T-cell (primary cell): ENCODE measurements around the gene RGP1. TPM values are rescaled to one million over a fixed set of nuclear protein-coding genes. Genes with fewer than 3 reads are reported as not detected.

Source experiments
- ATAC-seq, 4 experiments: fragments of 200-7000 bp in 3 of 4; fragments of 150-1000 bp in 1 of 4; cut with Tn5 transposase; replicated peaks in 1 of 4; 1 replicate in 3 of 4; 2 replicates in 1 of 4; pipeline ENCODE4 v1.10.0; 2021; ENCODE audit warnings: moderate library complexity in 3 of 4, mild to moderate bottlenecking in 2 of 4, moderate number of reproducible peaks in 1 of 4
- CTCF ChIA-PET, 2 donors: fragments of 300-600 bp; sonication (Branson Sonifier 250); formaldehyde crosslinking; loops; one replicate each; lab custom pipeline; 2022; ENCODE audit warnings: antibody characterized with exemption in 2 of 2; lab: Charles Lee
- POLR2A ChIA-PET, 2 donors: fragments of 300-600 bp; sonication (Branson Sonifier 250); formaldehyde crosslinking; loops; one replicate each; lab custom pipeline; 2022; ENCODE audit warnings: antibody characterized with exemption in 2 of 2; lab: Charles Lee
- DNase-seq, 35 experiments: peaks; one replicate each; pipeline versions ENCODE4 v3.0.0 to v3.0.0-alpha.2; 2013 to 2023
- H3K27ac ChIP-seq: one replicate; pipeline ENCODE4 v1.5.1; 2013; ENCODE audit warnings: low read length
- H3K27me3 ChIP-seq, 2 experiments: replicated peaks in 1 of 2; 1 replicate in 1 of 2; 2 replicates in 1 of 2; pipeline versions ENCODE4 v1.6.1 to v1.7.0; 2013; ENCODE audit warnings: low read length in 1 of 2, mixed read lengths in 1 of 2; ENCODE audit not compliant: control insufficient read depth in 2 of 2, insufficient read depth in 2 of 2; ENCODE audit errors: extremely low read depth in 1 of 2
- H3K36me3 ChIP-seq, 2 donors: 1 replicate in 1 of 2; 2 replicates in 1 of 2; pipeline versions ENCODE4 v1.6.1 to v1.7.0; 2013; ENCODE audit warnings: low read length in 1 of 2; ENCODE audit not compliant: control insufficient read depth in 2 of 2, insufficient read depth in 1 of 2; ENCODE audit errors: extremely low read depth in 1 of 2
- H3K4me1 ChIP-seq, 2 experiments: 1 replicate in 1 of 2; 2 replicates in 1 of 2; pipeline versions ENCODE4 v1.6.1 to v1.7.0; 2013; ENCODE audit warnings: low read length in 2 of 2, mixed read lengths in 1 of 2; ENCODE audit not compliant: insufficient read depth in 2 of 2, control insufficient read depth in 1 of 2; ENCODE audit errors: extremely low read depth in 1 of 2
- H3K4me3 ChIP-seq, 2 donors: 1 replicate in 1 of 2; 2 replicates in 1 of 2; pipeline versions ENCODE4 v1.5.1 to v1.7.0; 2013; ENCODE audit warnings: mild to moderate bottlenecking in 2 of 2, low read length in 1 of 2, moderate library complexity in 1 of 2; ENCODE audit not compliant: control insufficient read depth in 1 of 2; ENCODE audit errors: extremely low read depth in 1 of 2
- H3K9me3 ChIP-seq: 2 replicates; pipeline ENCODE4 v1.7.0; 2013
- H3K27ac Mint-ChIP-seq, 2 donors: one replicate each; pipeline ENCODE4 v1.8.0; 2020 to 2021; ENCODE audit warnings: mild to moderate bottlenecking in 2 of 2, mixed read lengths in 2 of 2
- H3K27me3 Mint-ChIP-seq, 2 donors: one replicate each; pipeline ENCODE4 v1.8.0; 2021 to 2022; ENCODE audit warnings: mixed read lengths in 2 of 2
- H3K36me3 Mint-ChIP-seq: one replicate; pipeline ENCODE4 v1.8.0; 2021; ENCODE audit warnings: mixed read lengths
- H3K4me1 Mint-ChIP-seq, 3 donors: one replicate each; pipeline ENCODE4 v1.8.0; 2020 to 2022; ENCODE audit warnings: mixed read lengths in 3 of 3, mild to moderate bottlenecking in 1 of 3
- H3K4me3 Mint-ChIP-seq, 3 donors: one replicate each; pipeline ENCODE4 v1.8.0; 2020 to 2022; ENCODE audit warnings: mild to moderate bottlenecking in 3 of 3, mixed read lengths in 3 of 3, moderate library complexity in 3 of 3
- H3K9me3 Mint-ChIP-seq, 3 donors: one replicate each; pipeline ENCODE4 v1.8.0; 2020 to 2022; ENCODE audit warnings: mixed read lengths in 3 of 3
- WGBS: methylation state at CpG from one replicate; pipeline ENCODE4 v1.1.5; 2013; ENCODE audit warnings: missing lambda C conversion rate; ENCODE audit not compliant: insufficient coverage; 5-methylcytosine and 5-hydroxymethylcytosine counted together
- total RNA-seq, 35 experiments: library from RNA in 6 of 35; stranded (reverse) in 6 of 35; fragments of 120-200 nt in 1 of 35; gene quantifications; one replicate each; pipeline versions ENCODE4 v1.2.1 to v1.2.4 and lab custom pipeline; 2013 to 2026

RGP1 gene
- total RNA-seq, 5 donors from 2014 or later (not counting 1 experiment from before 2014, with no cell fraction given) = 20.6 to 36.5 (median 33.5) TPM

DNA sequence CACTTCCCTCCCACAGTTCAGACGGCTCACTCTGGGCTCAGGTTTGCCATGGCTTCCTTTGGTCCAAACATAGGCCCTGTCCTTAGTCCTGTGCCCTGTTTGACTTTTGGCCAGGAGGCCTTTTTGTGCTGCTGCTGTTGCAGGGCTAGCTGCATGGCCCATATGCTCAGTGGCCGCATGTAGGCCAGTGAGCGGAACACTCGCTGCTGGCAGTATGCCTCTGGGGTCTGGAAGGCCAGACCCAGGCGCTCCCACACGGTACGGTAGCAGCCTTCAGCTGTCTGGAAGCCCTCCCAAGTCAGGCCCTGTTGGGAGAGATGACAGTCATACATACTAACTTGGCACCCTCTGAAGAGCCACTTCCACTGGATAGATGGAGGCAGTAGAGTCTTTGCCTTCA is 11.9 kb upstream of the RGP1 start:
- no peak overlapping the region for H3K27ac Mint-ChIP-seq
- 97% methylated on average over 3 of the region's 7 CpGs for WGBS
- H3K4me1 ChIP-seq = peaks cover 9 to 34% of the 10 kb centered on the region in 2 experiments
- no peak overlapping the region for H3K27ac ChIP-seq
- H3K4me1 Mint-ChIP-seq = peaks cover 25 to 40% (median 38%) of the 10 kb centered on the region in 3 donors
- peaks cover 19 to 64% of the 10 kb centered on the region in 2 donors for H3K36me3 ChIP-seq
- no peaks in the 10 kb centered on the region for H3K9me3 ChIP-seq
- CTCF ChIA-PET = interaction anchor here (1.1 to 3.4 kb wide), 3 partner anchors 11 to 72 kb away, joined by 3 to 13 read pairs (median 4); partner anchors contain the start of genes ARHGEF39 (in 1 of the 2), GBA2 (in 1 of the 2) and RGP1 (in 1 of the 2)
- no peak overlapping the region for H3K4me3 Mint-ChIP-seq
- H3K27me3 ChIP-seq = no peaks in the 10 kb centered on the region
- H3K4me3 ChIP-seq = no peak overlapping the region
- DNase-seq (no peak), ATAC-seq (no peak)
- no peaks in the 10 kb centered on the region for H3K9me3 Mint-ChIP-seq
- H3K36me3 Mint-ChIP-seq = peaks cover 46% of the 10 kb centered on the region
- POLR2A ChIA-PET = no interaction called here
- no peaks in the 10 kb centered on the region for H3K27me3 Mint-ChIP-seq

DNA sequence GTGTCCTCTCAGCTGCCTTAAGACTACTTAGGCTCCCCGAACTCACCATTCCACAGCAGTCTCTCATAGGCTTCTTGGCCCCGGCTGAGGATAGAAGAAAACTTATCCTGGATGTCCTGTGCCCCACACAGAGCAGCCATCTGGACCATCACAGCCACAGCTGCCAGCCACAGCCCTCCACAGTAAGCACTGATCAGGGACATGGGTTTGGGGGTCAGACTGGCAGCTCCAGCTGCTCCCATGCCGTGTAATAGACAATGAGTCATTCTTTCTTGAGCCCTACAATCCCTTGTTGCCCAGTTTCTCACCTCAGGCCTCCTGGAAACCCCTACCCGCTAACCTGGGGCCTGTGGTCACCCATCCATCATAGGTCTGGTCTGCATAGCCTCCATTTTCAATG is 10.9 kb upstream of the RGP1 start:
- H3K9me3 Mint-ChIP-seq = no peaks in the 10 kb centered on the region
- Histone ChIP-seq H3K4me1 (peaks cover 6 to 28% of the 10 kb centered on the region in 2 experiments), H3K36me3 (peaks cover 19 to 72% of the 10 kb centered on the region in 2 donors), H3K27me3 (no peaks in the 10 kb centered on the region), H3K9me3 (no peaks in the 10 kb centered on the region), H3K27ac (no peak overlapping the region), H3K4me3 (no peak overlapping the region)
- H3K4me3 Mint-ChIP-seq = no peak overlapping the region
- no peak overlapping the region for H3K27ac Mint-ChIP-seq
- peaks cover 55% of the 10 kb centered on the region for H3K36me3 Mint-ChIP-seq
- POLR2A ChIA-PET = no interaction called here
- CTCF ChIA-PET = interaction anchor here (0.6 to 3.4 kb wide), 4 partner anchors 10 to 1076 kb away, joined by 3 to 13 read pairs (median 4); partner anchors contain the start of genes GBA2 (in 1 of the 2) and RGP1 (in 1 of the 2)
- WGBS = 93% methylated on average over 4 of the region's 4 CpGs
- peaks cover 28 to 37% (median 35%) of the 10 kb centered on the region in 3 donors for H3K4me1 Mint-ChIP-seq
- no peak for DNase-seq
- H3K27me3 Mint-ChIP-seq = no peaks in the 10 kb centered on the region
- no peak for ATAC-seq

DNA sequence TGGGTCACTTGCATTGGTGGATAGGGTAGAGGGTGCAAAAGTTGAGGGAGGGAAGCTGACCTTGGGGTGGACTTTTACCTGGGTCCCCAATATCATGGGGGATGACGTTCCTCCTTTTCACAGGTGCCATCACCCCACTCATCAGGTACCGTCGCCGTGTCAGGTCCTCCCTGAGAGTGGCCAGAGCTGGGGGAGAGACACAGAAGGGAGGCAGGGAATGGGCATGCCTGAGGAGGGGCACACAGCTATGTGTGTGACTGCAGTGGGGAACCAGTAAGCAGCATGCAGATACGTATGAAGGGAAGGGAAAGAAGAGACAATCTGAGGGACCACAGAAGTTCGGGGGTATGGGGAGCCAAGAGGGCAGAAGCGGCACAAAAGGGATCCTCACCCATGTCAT is 10.2 kb upstream of the RGP1 start:
- CTCF ChIA-PET = interaction anchor here in 1 of 2 donors (0.7 to 3.4 kb wide), 2 partner anchors 9 to 11 kb away, joined by 4 to 13 read pairs; partner anchors contain the start of genes GBA2 and RGP1
- WGBS = 100% methylated on average over 3 of the region's 7 CpGs
- Mint-ChIP-seq H3K36me3 (peaks cover 62% of the 10 kb centered on the region), H3K9me3 (no peaks in the 10 kb centered on the region), H3K27ac (peak overlapping the region in 1 of 2 donors; percentile 39), H3K4me3 (no peak overlapping the region), H3K4me1 (peaks cover 26 to 35% (median 31%) of the 10 kb centered on the region in 3 donors), H3K27me3 (no peaks in the 10 kb centered on the region)
- Histone ChIP-seq H3K4me3 (no peak overlapping the region), H3K27ac (no peak overlapping the region), H3K27me3 (no peaks in the 10 kb centered on the region), H3K4me1 (peaks cover 3 to 21% of the 10 kb centered on the region in 2 experiments), H3K36me3 (peaks cover 19 to 80% of the 10 kb centered on the region in 2 donors), H3K9me3 (no peaks in the 10 kb centered on the region)
- POLR2A ChIA-PET = no interaction called here
- ATAC-seq (no peak), DNase-seq (no peak)

DNA sequence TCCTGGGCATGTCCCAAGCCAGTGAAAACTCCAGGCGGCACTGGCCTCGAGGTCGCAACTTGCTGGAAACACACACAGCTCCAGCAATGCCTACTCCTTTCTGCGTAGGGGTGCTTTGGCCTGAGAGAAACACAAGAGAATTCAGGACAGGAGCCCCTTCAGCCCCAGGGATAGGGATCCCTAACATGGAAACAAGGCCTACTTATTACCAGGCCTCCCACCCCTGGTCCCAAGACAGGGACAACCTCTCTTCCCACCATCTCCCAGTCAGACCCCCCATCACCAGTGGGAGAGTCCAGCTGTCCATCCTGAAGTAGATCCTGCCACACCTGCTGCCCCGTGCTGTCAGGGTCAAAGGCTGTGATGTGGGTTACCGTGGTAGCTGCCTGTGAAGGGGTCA is 8.8 kb upstream of the RGP1 start:
- ChIA-PET POLR2A (no interaction called here), CTCF (interaction anchor here in 1 of 2 donors (0.5 kb wide), 1 partner anchor 17 kb away, joined by 3 read pairs; no protein-coding TSS in a partner anchor)
- Histone ChIP-seq H3K4me3 (no peak overlapping the region), H3K9me3 (no peaks in the 10 kb centered on the region), H3K36me3 (peaks cover 19 to 84% of the 10 kb centered on the region in 2 donors), H3K27ac (no peak overlapping the region), H3K27me3 (no peaks in the 10 kb centered on the region), H3K4me1 (peaks cover 3 to 19% of the 10 kb centered on the region in 2 experiments)
- H3K27me3 Mint-ChIP-seq = no peaks in the 10 kb centered on the region
- H3K9me3 Mint-ChIP-seq = no peaks in the 10 kb centered on the region
- DNase-seq = no peak
- no peak overlapping the region for H3K27ac Mint-ChIP-seq
- peaks cover 62% of the 10 kb centered on the region for H3K36me3 Mint-ChIP-seq
- peaks cover 28 to 34% (median 34%) of the 10 kb centered on the region in 3 donors for H3K4me1 Mint-ChIP-seq
- WGBS = 95% methylated on average over 4 of the region's 6 CpGs
- no peak overlapping the region for H3K4me3 Mint-ChIP-seq
- no peak for ATAC-seq

DNA sequence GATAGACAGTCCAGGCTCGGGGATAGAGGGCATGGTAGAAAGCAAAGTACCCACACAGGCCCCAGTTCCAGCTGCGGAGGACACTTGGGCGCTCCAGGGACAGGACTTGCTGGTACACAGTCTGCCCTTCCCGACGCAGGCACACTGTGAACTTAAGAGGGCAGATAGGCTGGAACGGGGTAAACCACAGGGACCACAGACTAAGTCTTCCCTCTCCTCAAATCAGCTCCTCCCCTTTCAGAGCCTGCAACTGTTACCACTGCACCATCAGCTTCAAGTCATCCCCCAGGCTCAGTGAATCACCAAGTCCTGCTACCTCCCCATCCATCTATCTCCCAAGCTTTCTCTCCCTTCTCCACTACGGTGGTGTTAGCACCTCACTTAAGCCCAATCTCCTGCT is 7.3 kb upstream of the RGP1 start:
- H3K4me1 Mint-ChIP-seq = peaks cover 36 to 38% (median 37%) of the 10 kb centered on the region in 3 donors
- ChIA-PET CTCF (interaction anchor here (0.6 to 0.7 kb wide), 2 partner anchors 51 to 690 kb away, joined by 3 to 5 read pairs; no protein-coding TSS in a partner anchor), POLR2A (interaction anchor here in 1 of 2 donors (0.6 to 0.7 kb wide), 2 partner anchors 74 to 85 kb away, joined by 3 to 5 read pairs; no protein-coding TSS in a partner anchor)
- no peak overlapping the region for H3K4me3 ChIP-seq
- H3K27me3 ChIP-seq = no peaks in the 10 kb centered on the region
- peak in 2 of 4 experiments; percentile 30 to 32 for ATAC-seq
- 41% methylated on average over 7 of the region's 7 CpGs for WGBS
- peak overlapping the region; percentile 36 to 64 for H3K27ac Mint-ChIP-seq
- H3K36me3 ChIP-seq = peaks cover 15 to 69% of the 10 kb centered on the region in 2 donors
- peaks cover 3 to 19% of the 10 kb centered on the region in 2 experiments for H3K4me1 ChIP-seq
- H3K9me3 Mint-ChIP-seq = no peaks in the 10 kb centered on the region
- H3K4me3 Mint-ChIP-seq = no peak overlapping the region
- no peak overlapping the region for H3K27ac ChIP-seq
- DNase-seq = peak in 1 of 35 experiments; percentile 27
- H3K9me3 ChIP-seq = no peaks in the 10 kb centered on the region
- H3K36me3 Mint-ChIP-seq = peaks cover 61% of the 10 kb centered on the region
- no peaks in the 10 kb centered on the region for H3K27me3 Mint-ChIP-seq

DNA sequence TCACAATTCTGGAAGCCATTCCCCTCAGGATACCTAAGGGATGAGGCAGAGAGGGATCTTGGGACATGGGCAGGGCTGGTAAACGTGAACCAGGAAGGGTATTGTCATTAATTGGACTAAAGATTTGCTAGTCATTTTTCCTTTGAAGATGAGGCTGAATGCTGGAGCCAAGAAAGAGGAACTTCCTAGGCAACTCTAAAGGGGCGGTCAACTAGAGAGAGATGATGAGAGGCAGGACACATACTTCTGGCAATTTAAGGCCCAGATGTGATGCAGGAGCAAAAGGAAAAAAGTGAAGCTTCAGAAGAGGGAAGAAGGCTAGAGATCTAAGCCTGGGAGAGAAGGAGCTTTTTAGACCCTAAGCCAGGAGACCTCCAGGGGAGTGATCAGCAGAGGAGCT is 5.6 kb upstream of the RGP1 start:
- peak overlapping the region in 1 of 2 donors; percentile 41 for H3K27ac Mint-ChIP-seq
- ChIA-PET CTCF (interaction anchor here (0.6 to 1.1 kb wide), 4 partner anchors 13 to 81 kb away, joined by 3 read pairs; partner anchors contain the start of gene ARHGEF39 (in 1 of the 2)), POLR2A (no interaction called here)
- no peaks in the 10 kb centered on the region for H3K27me3 Mint-ChIP-seq
- peaks cover 7 to 52% of the 10 kb centered on the region in 2 donors for H3K36me3 ChIP-seq
- peaks cover 16 to 36% of the 10 kb centered on the region in 2 experiments for H3K4me1 ChIP-seq
- peaks cover 51% of the 10 kb centered on the region for H3K36me3 Mint-ChIP-seq
- H3K27ac ChIP-seq = no peak overlapping the region
- 100% methylated on average over 1 of the region's 2 CpGs for WGBS
- no peak overlapping the region for H3K4me3 Mint-ChIP-seq
- H3K9me3 ChIP-seq = no peaks in the 10 kb centered on the region
- H3K4me3 ChIP-seq = no peak overlapping the region
- no peaks in the 10 kb centered on the region for H3K27me3 ChIP-seq
- no peak for DNase-seq
- H3K9me3 Mint-ChIP-seq = no peaks in the 10 kb centered on the region
- H3K4me1 Mint-ChIP-seq = peaks cover 52 to 54% (median 54%) of the 10 kb centered on the region in 3 donors
- no peak for ATAC-seq
